CD4-positive, alpha-beta memory T cell (primary cell): Measurements from ENCODE around the gene ARFGEF2. TPM values are rescaled to one million over a fixed set of nuclear protein-coding genes. Genes with fewer than 3 reads are reported as not detected.

Experiments used
- CTCF ChIA-PET: fragments of 350-600 bp; sonication (Branson Sonifier 250); formaldehyde crosslinking; loops from one replicate; lab custom pipeline; 2021; ENCODE audit warnings: inconsistent platforms; ENCODE audit not compliant: partially characterized antibody; lab: Charles Lee
- POLR2A ChIA-PET: fragments of 350-600 bp; sonication (Branson Sonifier 250); formaldehyde crosslinking; loops from one replicate; lab custom pipeline; 2021; ENCODE audit not compliant: partially characterized antibody; lab: Charles Lee
- DNase-seq, 5 donors: peaks; one replicate each; pipeline versions ENCODE4 v3.0.0 to v3.0.0-alpha.2; 2020 to 2022; ENCODE audit warnings: mixed read lengths in 1 of 5
- H3K27ac ChIP-seq: one replicate; pipeline ENCODE4 v1.7.0; 2013; ENCODE audit warnings: low read depth, low read length
- H3K27me3 ChIP-seq: 2 replicates; pipeline ENCODE4 v1.7.0; 2013; ENCODE audit warnings: mild to moderate bottlenecking, low read length, moderate library complexity; ENCODE audit not compliant: insufficient read depth
- H3K36me3 ChIP-seq: 2 replicates; pipeline ENCODE4 v1.7.0; 2013; ENCODE audit warnings: mild to moderate bottlenecking, low read length, moderate library complexity; ENCODE audit not compliant: insufficient read depth
- H3K4me1 ChIP-seq: 2 replicates; pipeline ENCODE4 v1.7.0; 2013; ENCODE audit warnings: mild to moderate bottlenecking, low read length, moderate library complexity; ENCODE audit not compliant: insufficient read depth
- H3K4me3 ChIP-seq, 2 donors: one replicate each; pipeline ENCODE4 v1.7.0; 2013; ENCODE audit warnings: low read length in 2 of 2, mild to moderate bottlenecking in 1 of 2
- H3K9me3 ChIP-seq, 2 donors: one replicate each; pipeline ENCODE4 v1.7.0; 2013; ENCODE audit warnings: low read length in 2 of 2, control low read depth in 1 of 2; ENCODE audit not compliant: control insufficient read depth in 1 of 2
- H3K27ac Mint-ChIP-seq, 7 donors: one replicate each; pipeline ENCODE4 v1.8.0; 2020 to 2021; ENCODE audit warnings: mixed read lengths in 7 of 7, mild to moderate bottlenecking in 6 of 7, inconsistent platforms in 3 of 7, moderate library complexity in 3 of 7
- H3K27me3 Mint-ChIP-seq, 2 donors: one replicate each; pipeline ENCODE4 v1.8.0; 2020 to 2021; ENCODE audit warnings: mixed read lengths in 2 of 2
- H3K36me3 Mint-ChIP-seq, 2 donors: one replicate each; pipeline ENCODE4 v1.8.0; 2020 to 2021; ENCODE audit warnings: mixed read lengths in 2 of 2, inconsistent platforms in 1 of 2, mild to moderate bottlenecking in 1 of 2
- H3K4me1 Mint-ChIP-seq, 4 donors: one replicate each; pipeline ENCODE4 v1.8.0; 2020 to 2021; ENCODE audit warnings: mixed read lengths in 4 of 4, mild to moderate bottlenecking in 1 of 4
- H3K4me3 Mint-ChIP-seq, 8 donors: one replicate each; pipeline ENCODE4 v1.8.0; 2020 to 2021; ENCODE audit warnings: mixed read lengths in 8 of 8, mild to moderate bottlenecking in 7 of 8, moderate library complexity in 6 of 8, inconsistent platforms in 3 of 8
- H3K9me3 Mint-ChIP-seq, 8 donors: one replicate each; pipeline ENCODE4 v1.8.0; 2020 to 2021; ENCODE audit warnings: mixed read lengths in 8 of 8, mild to moderate bottlenecking in 5 of 8, inconsistent platforms in 3 of 8, moderate library complexity in 1 of 8
- intact Hi-C: fragments of 100-400 bp; cut with micrococcal nuclease; formaldehyde crosslinking; loops from one replicate; pipeline ENCODE4 v1.15.1; 2023
- polyA plus RNA-seq, 2 donors: library from polyadenylated mRNA; unstranded; fragments of 300-500 nt; fragmentation: Illumina TruSeq; gene quantifications; one replicate each; pipeline ENCODE4 v1.2.3, GENCODE V29; 2021
- total RNA-seq, 2 experiments: library from RNA; stranded (reverse); gene quantifications; one replicate each; pipeline ENCODE4 v1.2.3, GENCODE V29; 2021

Gene ARFGEF2
- total and polyA plus RNA-seq, 4 experiments from 2014 or later: 4.7 to 28.1 (median 18.4) TPM

GRCh38 chr20:48891235-48892048 lies 30.1 kb upstream of the ARFGEF2 start:
- no peaks in the 10 kb centered on the region for H3K36me3 ChIP-seq
- H3K4me3 Mint-ChIP-seq: no peak overlapping the region
- no peaks in the 10 kb centered on the region for H3K27me3 ChIP-seq
- no peak overlapping the region for H3K27ac Mint-ChIP-seq
- no peaks in the 10 kb centered on the region for H3K9me3 Mint-ChIP-seq
- ChIA-PET CTCF (interaction anchor here (1.5 to 2.6 kb wide), 2 partner anchors 9 to 13 kb away, joined by 4 to 12 read pairs; no protein-coding TSS in a partner anchor), POLR2A (no interaction called here)
- H3K9me3 ChIP-seq: no peaks in the 10 kb centered on the region
- no peak for DNase-seq
- peaks cover 0 to 2% of the 10 kb centered on the region in 2 donors for H3K27me3 Mint-ChIP-seq
- intact Hi-C loops: no loop called here
- no peak overlapping the region for H3K4me3 ChIP-seq
- no peak overlapping the region for H3K27ac ChIP-seq
- peaks cover 0 to 6% (median 0%) of the 10 kb centered on the region in 4 donors for H3K4me1 Mint-ChIP-seq
- no peaks in the 10 kb centered on the region for H3K4me1 ChIP-seq
- no peaks in the 10 kb centered on the region for H3K36me3 Mint-ChIP-seq

- Mint-ChIP-seq H3K27ac (no peak overlapping the region), H3K27me3 (peaks cover 0 to 2% of the 10 kb centered on the region in 2 donors), H3K36me3 (no peaks in the 10 kb centered on the region), H3K4me3 (no peak overlapping the region), H3K9me3 (no peaks in the 10 kb centered on the region), H3K4me1 (peaks cover 0 to 6% (median 0%) of the 10 kb centered on the region in 4 donors)
- POLR2A ChIA-PET: no interaction called here
- H3K27me3 ChIP-seq: no peaks in the 10 kb centered on the region
- CTCF ChIA-PET: interaction anchor here (1.2 to 2.6 kb wide), 3 partner anchors 9 to 234 kb away, joined by 3 to 12 read pairs (median 4); no protein-coding TSS in a partner anchor
- no peaks in the 10 kb centered on the region for H3K9me3 ChIP-seq
- no peak overlapping the region for H3K4me3 ChIP-seq
- intact Hi-C loops: no loop called here
- H3K27ac ChIP-seq: no peak overlapping the region
- no peaks in the 10 kb centered on the region for H3K4me1 ChIP-seq
- no peaks in the 10 kb centered on the region for H3K36me3 ChIP-seq
- DNase-seq: no peak
These were observed 29.5 kb upstream of the ARFGEF2 start for GRCh38 chr20:48892049-48892470.

GRCh38 chr20:48892891-48893290 lies 28.6 kb upstream of the ARFGEF2 start:
- CTCF ChIA-PET: interaction anchor here (0.8 to 2.6 kb wide), 4 partner anchors 8 to 235 kb away, joined by 3 to 12 read pairs (median 4); no protein-coding TSS in a partner anchor

GRCh38 chr20:48893374-48893773 lies 28.1 kb upstream of the ARFGEF2 start:
- POLR2A ChIA-PET: no interaction called here
- CTCF ChIA-PET: interaction anchor here (0.8 to 2.6 kb wide), 3 partner anchors 11 to 236 kb away, joined by 3 to 12 read pairs (median 4); no protein-coding TSS in a partner anchor
- H3K4me3 Mint-ChIP-seq: no peak overlapping the region
- Histone ChIP-seq H3K36me3 (no peaks in the 10 kb centered on the region), H3K9me3 (no peaks in the 10 kb centered on the region), H3K27ac (no peak overlapping the region), H3K4me1 (no peaks in the 10 kb centered on the region), H3K4me3 (no peak overlapping the region), H3K27me3 (no peaks in the 10 kb centered on the region)
- intact Hi-C loops: no loop called here
- DNase-seq: no peak
- no peaks in the 10 kb centered on the region for H3K9me3 Mint-ChIP-seq
- no peaks in the 10 kb centered on the region for H3K36me3 Mint-ChIP-seq
- peaks cover 0 to 2% of the 10 kb centered on the region in 2 donors for H3K27me3 Mint-ChIP-seq
- peaks cover 0 to 6% (median 0%) of the 10 kb centered on the region in 4 donors for H3K4me1 Mint-ChIP-seq
- no peak overlapping the region for H3K27ac Mint-ChIP-seq

More at GRCh38 chr20:48892891-48893290, 28.6 kb upstream of the ARFGEF2 start:
- Mint-ChIP-seq H3K4me3 (no peak overlapping the region), H3K9me3 (no peaks in the 10 kb centered on the region), H3K27ac (no peak overlapping the region), H3K27me3 (peaks cover 0 to 2% of the 10 kb centered on the region in 2 donors), H3K36me3 (no peaks in the 10 kb centered on the region), H3K4me1 (peaks cover 0 to 6% (median 0%) of the 10 kb centered on the region in 4 donors)
- Histone ChIP-seq H3K27ac (no peak overlapping the region), H3K4me3 (no peak overlapping the region), H3K27me3 (no peaks in the 10 kb centered on the region), H3K9me3 (no peaks in the 10 kb centered on the region), H3K36me3 (no peaks in the 10 kb centered on the region), H3K4me1 (no peaks in the 10 kb centered on the region)
- intact Hi-C loops: no loop called here
- POLR2A ChIA-PET: interaction anchor here (0.7 kb wide), 1 partner anchor 64 kb away, joined by 3 read pairs; no protein-coding TSS in a partner anchor
- no peak for DNase-seq

- intact Hi-C loops: no loop called here
- Histone ChIP-seq H3K27ac (no peak overlapping the region), H3K4me3 (no peak overlapping the region), H3K36me3 (no peaks in the 10 kb centered on the region), H3K27me3 (no peaks in the 10 kb centered on the region), H3K9me3 (no peaks in the 10 kb centered on the region), H3K4me1 (no peaks in the 10 kb centered on the region)
- H3K27me3 Mint-ChIP-seq: no peaks in the 10 kb centered on the region
- H3K4me3 Mint-ChIP-seq: no peak overlapping the region
- H3K9me3 Mint-ChIP-seq: no peaks in the 10 kb centered on the region
- CTCF ChIA-PET: interaction anchor here (1.3 kb wide), 1 partner anchor 240 kb away, joined by 4 read pairs; no protein-coding TSS in a partner anchor
- POLR2A ChIA-PET: no interaction called here
- DNase-seq: no peak
- H3K36me3 Mint-ChIP-seq: no peaks in the 10 kb centered on the region
- H3K4me1 Mint-ChIP-seq: no peaks in the 10 kb centered on the region
- H3K27ac Mint-ChIP-seq: no peak overlapping the region
These were observed 24.1 kb upstream of the ARFGEF2 start for GRCh38 chr20:48897305-48898010.

- ChIA-PET CTCF (interaction anchor here (1.3 to 4.1 kb wide), 2 partner anchors 241 kb away, joined by 4 to 15 read pairs; no protein-coding TSS in a partner anchor), POLR2A (no interaction called here)
- Histone ChIP-seq H3K4me1 (no peaks in the 10 kb centered on the region), H3K9me3 (no peaks in the 10 kb centered on the region), H3K27me3 (no peaks in the 10 kb centered on the region), H3K36me3 (no peaks in the 10 kb centered on the region), H3K27ac (no peak overlapping the region), H3K4me3 (no peak overlapping the region)
- intact Hi-C loops: no loop called here
- DNase-seq: no peak
- no peaks in the 10 kb centered on the region for H3K27me3 Mint-ChIP-seq
- H3K9me3 Mint-ChIP-seq: no peaks in the 10 kb centered on the region
- no peak overlapping the region for H3K4me3 Mint-ChIP-seq
- no peaks in the 10 kb centered on the region for H3K36me3 Mint-ChIP-seq
- H3K4me1 Mint-ChIP-seq: no peaks in the 10 kb centered on the region
- H3K27ac Mint-ChIP-seq: no peak overlapping the region
These were observed 23.3 kb upstream of the ARFGEF2 start for GRCh38 chr20:48898210-48898609.
